Hindlimb muscle (tissue), 1 donor: ENCODE data around the gene RIMS3. TPM values are rescaled to one million over a fixed set of nuclear protein-coding genes. Genes with fewer than 3 reads are reported as not detected.

Experiments
- DNase-seq: peaks from one replicate; pipeline ENCODE4 v3.0.0-alpha.2; 2013
- polyA plus RNA-seq: library from polyadenylated mRNA; unstranded; fragments of 120-200 nt; gene quantifications from one replicate; pipeline ENCODE4 v1.2.1, GENCODE V29; 2013; ENCODE audit not compliant: insufficient read length

RIMS3 gene
- polyA plus RNA-seq, 1 donor, result 0.46 TPM

GRCh38 chr1:40652979-40653378, 12.5 kb downstream of the RIMS3 start:
- no peak for DNase-seq

GRCh38 chr1:40652468-40652867, 13.0 kb downstream of the RIMS3 start:
- no peak for DNase-seq

- DNase-seq, result no peak
These were observed 14.2 kb downstream of the RIMS3 start for GRCh38 chr1:40651138-40651857.

GRCh38 chr1:40650075-40650474, 15.4 kb downstream of the RIMS3 start:
- no peak for DNase-seq

- DNase-seq, result no peak
These were observed 15.9 kb downstream of the RIMS3 start for GRCh38 chr1:40649592-40649930.

GRCh38 chr1:40648928-40649591, 16.4 kb downstream of the RIMS3 start:
- no peak for DNase-seq

GRCh38 chr1:40648200-40648599, 17.3 kb downstream of the RIMS3 start:
- no peak for DNase-seq

GRCh38 chr1:40646315-40646714, 19.2 kb downstream of the RIMS3 start:
- no peak for DNase-seq

GRCh38 chr1:40645118-40645680, 20.3 kb downstream of the RIMS3 start:
- DNase-seq, result no peak

- DNase-seq, result no peak
These were observed 23.8 kb downstream of the RIMS3 start for GRCh38 chr1:40641601-40642242.

GRCh38 chr1:40640314-40641076, 25.0 kb downstream of the RIMS3 start:
- no peak for DNase-seq

- no peak for DNase-seq
These were observed 27.1 kb downstream of the RIMS3 start for GRCh38 chr1:40638097-40639036.

GRCh38 chr1:40637470-40638007, 27.9 kb downstream of the RIMS3 start:
- DNase-seq, result no peak

GRCh38 chr1:40636777-40637176, 28.7 kb downstream of the RIMS3 start:
- no peak for DNase-seq

GRCh38 chr1:40635763-40636500, 29.6 kb downstream of the RIMS3 start:
- no peak for DNase-seq

- no peak for DNase-seq
These were observed 30.4 kb downstream of the RIMS3 start for GRCh38 chr1:40634901-40635655.

GRCh38 chr1:40633931-40634376, 31.5 kb downstream of the RIMS3 start:
- DNase-seq, result peak; percentile 18

- no peak for DNase-seq
These were observed 32.0 kb downstream of the RIMS3 start for GRCh38 chr1:40633523-40633922.

- DNase-seq, result no peak
These were observed 34.8 kb downstream of the RIMS3 start for GRCh38 chr1:40630488-40631223.
